ENCODE results near the gene DOC2B.

DOC2B gene

DNA sequence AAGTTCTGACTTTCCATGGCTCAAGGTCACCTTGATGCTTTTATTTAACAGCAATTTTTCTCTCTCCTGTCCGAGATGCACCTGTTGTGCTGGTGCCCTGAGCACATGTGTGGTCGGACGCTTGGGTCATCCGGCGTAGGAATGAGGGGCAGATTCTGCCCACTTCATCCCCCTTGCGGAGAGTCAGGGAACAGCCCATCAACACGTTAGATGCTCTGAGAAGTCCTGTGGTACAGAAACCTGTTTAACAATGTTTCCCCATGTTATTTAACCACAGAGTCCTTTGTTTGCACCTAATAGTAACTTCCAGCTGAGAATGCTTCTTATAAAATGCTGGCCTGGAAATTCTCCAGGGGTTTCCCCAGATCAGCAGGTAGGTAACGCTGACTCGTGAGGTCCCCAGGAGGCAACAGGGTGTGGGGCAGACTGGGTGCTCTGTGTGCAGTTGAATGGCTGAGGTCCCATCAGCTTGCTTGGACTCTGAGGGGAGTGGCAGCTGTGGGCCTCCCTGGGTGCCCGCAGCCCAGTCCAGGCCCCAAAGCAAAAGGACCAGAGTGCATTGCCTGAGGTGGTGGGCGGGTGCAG, 17.8 kb downstream of the DOC2B start:
- DNase-seq (ENCODE audit: low read depth in 3 of 3): no peak

DNA sequence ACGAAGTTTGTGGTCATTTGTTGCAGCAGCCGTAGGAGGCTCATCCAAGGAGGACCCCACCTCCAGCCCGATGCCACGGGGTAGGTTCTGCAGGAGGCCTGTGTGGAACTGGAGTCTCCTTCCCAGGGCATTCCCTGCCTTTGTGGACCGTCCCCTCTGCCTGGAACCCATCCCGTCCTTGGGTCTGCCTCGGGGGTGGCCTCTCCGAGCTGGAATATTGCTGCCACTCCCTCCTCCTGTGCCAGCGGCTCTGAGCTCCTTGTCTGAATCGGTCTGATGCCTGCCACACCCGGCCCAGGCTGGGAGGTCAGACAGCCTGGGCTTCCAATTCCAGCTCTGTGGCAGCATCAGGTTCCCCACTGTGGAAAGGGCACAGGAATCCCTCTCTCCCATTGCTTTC, 18.8 kb downstream of the DOC2B start:
- no peak for DNase-seq (ENCODE audit: low read depth in 3 of 3)

DNA sequence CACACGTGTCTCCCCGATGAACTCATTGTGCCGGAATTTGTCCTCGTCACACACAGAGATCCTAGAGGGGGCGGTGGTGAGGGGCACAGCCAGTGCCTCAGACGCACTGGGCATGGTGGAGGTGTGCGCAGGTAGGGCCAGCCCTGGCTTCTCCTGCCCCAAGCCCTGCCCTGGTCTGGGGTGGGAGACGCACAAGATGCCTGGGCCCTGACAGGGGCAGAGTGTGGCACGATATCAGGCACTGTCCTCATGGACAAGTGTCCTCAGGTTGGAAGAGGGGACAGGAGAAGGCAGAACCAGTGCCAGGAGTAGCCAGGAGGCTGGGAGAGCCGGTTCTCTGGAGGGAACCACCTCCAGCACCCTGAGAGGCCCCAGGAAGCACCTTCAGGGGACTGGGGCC, 20.0 kb downstream of the DOC2B start:
- DNase-seq (ENCODE audit: low read depth in 3 of 3): no peak

DNA sequence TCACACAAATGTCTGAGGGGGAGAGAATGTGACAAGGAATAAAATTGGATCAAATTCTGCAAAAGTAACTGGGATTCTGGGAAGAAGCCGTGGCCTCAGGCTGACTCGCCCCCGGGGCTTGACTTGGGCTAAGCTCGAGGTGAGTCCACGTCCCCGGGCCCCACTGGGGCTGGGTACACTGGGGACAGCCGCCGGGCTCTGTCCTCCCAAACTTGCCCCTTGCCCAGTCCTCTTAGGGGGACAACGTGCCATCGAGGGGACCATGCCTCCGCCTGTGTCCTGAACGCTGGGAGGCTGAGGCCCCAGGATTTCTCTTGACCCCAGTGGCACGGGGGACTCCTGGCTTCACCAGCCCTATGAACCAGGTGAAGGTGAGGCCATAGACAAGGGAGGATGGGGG, 21.1 kb downstream of the DOC2B start:
- DNase-seq (ENCODE audit: low read depth in 3 of 3): no peak

DNA sequence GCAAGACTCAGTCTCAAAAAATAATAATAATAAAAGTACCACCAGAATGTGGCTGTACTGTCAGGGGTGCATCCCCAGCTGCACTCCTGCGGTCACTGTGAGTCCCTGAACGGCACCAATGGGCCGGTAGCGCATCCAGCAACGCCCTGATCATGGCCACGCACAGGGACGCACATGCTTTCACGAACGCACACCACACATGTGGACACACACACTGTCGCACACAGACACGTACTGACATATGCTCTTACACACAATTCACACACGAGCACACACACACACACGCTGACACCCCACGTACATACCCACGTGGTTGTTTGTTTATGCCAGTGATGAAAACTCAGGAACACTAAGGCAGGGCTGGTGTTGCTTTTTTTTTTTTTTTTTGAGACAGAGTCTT, 21.8 kb downstream of the DOC2B start:
- no peak for DNase-seq (ENCODE audit: low read depth in 3 of 3)

DNA sequence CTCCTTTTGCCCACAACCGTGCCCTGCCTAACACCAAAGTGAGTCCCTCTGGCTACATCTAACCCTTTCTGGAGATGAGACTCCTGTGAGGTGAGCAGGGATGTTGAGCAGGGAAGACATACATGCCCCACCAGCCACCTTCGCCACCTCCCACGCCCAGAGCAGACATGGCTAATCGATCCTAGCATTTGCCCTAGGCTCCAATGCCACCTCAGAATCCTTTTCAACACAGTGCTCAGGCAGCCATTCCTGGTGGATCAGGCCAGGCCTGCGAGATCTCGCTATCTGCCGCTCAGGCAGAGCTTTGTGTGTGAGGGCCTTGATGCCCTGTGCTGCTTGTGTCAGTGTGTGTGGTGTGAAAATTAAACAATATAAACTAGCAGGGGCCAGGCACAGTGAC, 23.1 kb downstream of the DOC2B start:
- DNase-seq (ENCODE audit: low read depth in 3 of 3): no peak

DNA sequence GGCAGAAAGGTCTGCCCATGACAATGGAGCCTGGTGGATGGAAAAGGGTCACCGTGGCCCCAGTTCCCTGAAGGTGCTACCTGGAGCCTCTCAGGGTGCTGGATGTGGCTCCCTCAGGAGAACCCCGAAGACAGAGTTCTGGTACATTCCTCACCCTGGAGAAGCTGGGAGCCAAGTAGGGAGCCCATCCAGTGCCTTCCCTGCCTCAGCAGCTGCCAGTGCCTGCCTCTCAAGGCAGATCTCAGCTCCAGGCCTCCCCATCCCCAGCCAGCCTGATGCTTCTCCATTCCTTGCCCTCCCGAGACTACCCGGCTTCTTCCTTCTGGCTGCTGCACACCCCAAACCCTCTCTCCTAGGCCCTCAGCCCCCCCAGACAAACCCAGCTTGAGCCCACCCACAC, 23.5 kb downstream of the DOC2B start:
- no peak for DNase-seq (ENCODE audit: low read depth in 3 of 3)

DNA sequence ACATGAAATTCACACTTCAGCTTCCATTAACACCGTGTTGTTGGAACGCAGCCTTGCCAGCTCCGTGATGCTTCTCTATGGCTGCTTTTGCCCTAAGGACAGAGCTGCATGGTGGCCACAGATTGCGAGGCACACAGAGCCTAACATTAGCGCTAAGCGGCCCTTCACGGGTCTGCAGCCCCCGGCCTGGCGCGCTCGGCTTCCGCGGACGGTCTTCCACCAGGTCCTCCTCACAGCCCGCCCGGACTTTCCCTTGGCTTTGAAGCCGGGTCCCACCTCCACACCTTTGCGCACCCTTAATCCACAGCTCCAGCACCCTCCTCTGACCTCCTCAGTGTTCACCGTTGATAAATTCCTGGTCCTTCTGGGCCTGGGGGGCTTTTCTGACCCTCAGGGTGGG, 24.5 kb downstream of the DOC2B start:
- no peak for DNase-seq (ENCODE audit: low read depth in 3 of 3)

DNA sequence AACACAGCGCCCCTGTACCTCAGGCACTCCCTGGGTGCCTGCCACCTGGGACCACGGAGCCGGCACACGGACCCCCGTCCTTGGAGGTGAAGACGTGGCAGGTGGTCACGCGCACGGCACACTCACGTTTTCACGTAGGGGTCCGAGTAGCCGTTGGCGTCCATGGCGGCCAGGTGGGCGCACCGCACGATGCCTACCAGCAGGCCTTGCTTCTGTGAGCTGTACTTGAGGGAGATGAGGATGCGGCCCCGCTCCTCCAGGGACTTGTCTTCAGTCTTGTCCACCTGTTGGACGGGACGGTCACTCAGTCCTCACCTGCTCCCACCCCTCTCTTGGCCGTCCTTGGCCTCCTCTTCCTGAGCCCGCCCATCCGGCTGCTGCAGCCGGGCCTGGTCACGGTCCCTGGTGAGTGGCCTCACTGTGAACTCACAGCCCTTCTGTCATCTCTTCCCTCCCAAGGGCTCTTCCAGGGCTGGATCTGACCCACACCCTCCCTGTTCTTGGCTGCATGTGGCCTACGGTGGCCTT, 25.3 kb downstream of the DOC2B start:
- no peak for DNase-seq (ENCODE audit: low read depth in 3 of 3)

DNA sequence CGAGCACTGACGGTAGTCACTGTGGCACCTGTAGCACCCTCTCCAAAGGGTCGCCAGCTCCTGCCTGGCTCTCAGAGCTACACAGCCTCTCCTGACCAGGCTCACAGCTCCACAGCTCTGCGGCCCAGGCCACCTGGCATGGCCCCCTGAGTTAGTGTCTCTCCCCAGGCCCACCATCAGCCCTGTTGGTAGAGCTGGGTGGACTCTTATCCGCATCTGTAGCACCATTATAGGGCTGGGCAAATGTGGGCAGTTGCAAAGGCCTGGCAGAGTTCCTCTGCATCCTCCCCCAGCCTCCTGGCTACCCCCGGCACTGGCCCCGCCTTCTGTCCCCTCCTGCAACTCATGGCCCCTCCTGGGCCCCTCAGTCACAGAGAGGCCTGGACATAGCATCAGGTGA, 25.9 kb downstream of the DOC2B start:
- no peak for DNase-seq (ENCODE audit: low read depth in 3 of 3)

DNA sequence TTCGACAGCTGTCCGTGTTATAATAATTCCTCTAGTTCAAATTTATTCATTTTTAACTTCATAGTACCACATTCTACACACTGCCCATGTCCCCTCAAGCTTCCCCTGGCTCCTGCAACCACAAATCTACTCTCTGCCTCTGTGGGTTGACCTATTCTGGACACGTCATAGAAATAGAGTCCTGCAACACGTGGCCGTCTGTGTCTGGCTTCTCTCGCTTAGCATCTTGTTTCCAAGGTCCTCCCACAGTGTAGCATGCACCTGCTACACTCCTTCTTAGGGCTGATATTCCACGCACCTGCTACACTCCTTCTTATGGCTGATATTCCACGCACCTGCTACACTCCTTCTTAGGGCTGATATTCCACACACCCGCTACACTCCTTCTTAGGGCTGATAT, 27.6 kb downstream of the DOC2B start:
- DNase-seq (ENCODE audit: low read depth in 3 of 3): no peak

DNA sequence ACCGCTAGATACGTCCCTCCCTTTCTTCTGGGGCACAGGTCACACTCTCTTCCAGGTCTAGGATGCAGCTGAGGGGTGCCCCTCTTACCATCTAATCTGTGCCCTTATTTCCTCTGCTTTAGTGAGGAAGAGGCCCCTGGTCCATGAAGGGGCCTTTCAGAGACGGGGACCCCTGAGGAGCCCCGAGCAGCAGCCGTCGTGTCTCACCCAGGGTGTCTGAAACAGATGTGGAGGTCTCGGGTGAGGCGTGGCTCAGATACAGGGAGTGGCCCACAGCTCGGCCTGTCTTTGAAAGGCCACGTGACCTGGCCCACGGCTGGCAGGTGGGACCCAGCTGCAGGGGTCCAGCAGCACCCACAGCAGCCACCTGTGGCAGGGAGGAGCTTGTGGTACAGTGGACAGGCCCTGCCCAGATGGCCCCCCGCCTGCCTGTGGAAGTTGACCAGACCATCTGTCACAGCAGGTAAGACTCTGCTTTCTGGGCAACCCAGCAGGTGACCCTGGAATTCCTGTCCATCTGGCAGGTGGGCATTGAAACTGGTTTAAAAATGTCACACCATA, 28.5 kb downstream of the DOC2B start:
- DNase-seq (ENCODE audit: low read depth in 3 of 3): no peak

DNA sequence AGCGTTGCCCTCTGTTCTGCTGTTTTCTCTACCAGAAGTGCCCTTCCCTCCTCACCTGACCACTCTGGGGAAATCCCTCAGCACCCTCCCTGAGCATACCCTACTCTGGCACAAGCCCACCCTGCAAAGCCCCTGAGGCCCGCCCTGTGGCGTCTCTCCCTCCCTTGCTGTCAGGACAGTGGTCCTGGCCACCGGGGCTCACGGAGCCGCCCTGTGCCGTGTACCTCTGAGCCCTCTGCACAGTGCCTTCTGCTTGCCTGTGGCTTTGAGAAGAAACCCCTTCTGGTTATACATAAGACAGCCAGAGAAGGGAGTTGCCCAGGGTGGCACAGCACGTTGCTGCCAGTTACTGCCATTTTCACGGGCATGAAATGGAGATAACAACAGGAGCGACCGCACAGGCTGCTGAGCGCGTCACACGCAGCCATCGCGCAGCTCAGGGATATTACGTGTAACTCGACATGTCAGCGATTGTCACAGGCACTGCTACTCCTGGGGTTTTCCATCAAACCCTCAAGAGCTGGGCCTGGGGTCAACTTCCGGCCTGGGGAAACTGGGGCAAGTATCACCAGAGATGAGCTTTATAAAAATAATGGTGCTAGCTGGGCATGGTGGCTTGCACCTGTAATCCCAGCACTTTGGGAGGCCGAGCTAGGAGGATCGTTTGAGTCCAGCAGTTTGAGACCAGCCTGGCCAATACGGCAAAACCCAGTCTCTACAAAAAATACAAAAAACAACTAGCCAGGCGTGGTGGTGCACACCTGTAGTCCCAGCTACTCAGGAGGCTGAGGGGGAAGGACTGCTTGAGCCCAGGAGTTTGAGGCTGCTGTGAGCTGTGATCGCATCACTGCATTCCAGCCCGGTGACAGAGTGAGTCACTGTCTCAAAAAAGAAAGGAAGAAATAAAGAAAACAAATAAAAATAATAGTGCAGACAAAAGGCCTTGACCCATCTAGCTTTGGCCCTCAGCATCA, 29.3 kb downstream of the DOC2B start:
- DNase-seq (ENCODE audit: low read depth in 3 of 3): no peak

DNA sequence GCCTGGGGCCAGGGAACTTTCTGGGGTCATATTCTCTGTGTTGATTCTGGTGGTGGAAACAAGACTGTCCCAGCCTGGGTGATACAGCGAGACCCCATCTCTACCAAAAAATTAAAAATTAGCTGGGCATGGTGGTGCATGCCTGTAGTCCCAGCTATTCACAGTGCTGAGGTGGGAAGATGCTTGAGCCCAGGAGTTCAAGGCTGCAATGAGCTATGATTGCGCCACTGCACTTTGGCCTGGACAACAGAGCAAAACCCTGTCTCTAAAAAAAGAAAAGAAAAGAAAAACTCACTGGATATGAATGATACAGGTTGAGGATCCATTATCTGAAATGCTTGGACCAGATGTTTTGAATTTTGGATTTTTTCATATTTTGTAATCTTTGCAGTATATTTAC, 30.4 kb downstream of the DOC2B start:
- DNase-seq (ENCODE audit: low read depth in 3 of 3): no peak

DNA sequence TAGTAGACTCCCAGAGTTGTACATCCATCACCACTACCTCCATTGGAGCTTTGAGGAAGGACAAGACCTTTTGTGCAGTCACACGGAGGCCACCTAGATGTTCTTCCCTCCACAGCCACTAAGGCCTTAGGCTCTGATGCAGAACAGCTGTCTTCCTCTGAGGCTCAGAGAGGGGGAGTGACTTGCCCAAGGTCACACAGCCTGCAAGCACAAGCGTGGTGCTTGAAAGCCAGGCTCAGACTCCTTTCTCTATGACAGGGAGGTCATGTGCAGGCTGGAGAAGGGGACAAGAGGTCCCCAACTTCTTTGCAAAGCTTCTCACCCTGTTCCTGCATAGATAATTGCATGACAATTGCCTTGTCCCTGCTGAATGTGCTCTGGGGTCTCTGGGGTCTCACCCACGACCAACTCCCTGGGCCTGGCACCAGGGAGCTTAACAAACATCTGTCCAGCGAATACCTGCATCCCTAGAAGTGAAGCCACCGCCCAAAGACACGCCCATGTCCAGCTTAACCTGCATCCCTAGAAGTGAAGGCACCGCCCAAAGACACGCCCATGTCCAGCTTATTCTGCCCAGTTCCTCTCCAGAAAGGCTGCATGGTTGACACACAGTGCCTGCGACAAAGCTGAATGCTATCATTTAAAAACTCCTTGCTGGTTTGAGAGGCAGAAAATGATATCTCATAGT, 31.4 kb downstream of the DOC2B start:
- no peak for DNase-seq (ENCODE audit: low read depth in 3 of 3)

DNA sequence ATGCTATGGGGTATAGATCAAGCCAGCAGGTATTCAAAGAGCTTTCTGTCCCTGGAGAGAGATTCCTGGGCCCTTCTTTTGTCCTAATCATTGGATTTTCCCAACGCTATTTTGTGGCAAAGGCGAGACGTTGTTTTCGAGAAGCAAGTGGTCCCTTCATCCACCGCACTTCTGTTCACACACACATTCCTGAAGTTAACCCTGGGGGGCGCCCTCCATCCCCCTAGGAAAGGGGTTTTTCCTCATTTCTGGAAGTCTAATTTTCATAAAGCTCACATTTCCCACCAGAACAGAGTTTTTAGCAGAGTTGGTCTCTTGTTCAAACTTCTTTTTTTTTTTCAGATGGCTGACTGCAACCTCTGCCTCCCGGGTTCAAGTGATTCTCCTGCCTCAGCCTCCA, 32.2 kb downstream of the DOC2B start:
- no peak for DNase-seq (ENCODE audit: low read depth in 3 of 3)

DNA sequence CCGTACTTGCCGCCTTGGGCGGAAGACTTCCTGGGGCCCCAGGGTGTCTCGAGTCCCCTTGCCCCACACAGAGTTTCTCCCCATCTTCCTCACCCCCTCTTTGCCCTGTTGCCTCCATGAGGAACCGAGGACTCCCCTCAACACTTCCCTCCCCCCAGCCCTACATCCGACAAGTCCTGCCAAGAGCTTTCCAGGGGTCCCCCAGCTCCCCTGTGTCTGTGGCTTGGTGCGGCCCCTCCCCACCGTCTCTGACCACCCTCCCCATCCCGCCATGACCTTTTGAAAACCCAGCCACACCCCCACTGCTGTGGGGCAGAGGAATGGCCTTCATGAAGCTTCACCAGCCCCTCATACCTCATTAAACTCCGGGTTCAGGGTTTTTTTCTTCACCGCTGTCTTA, 32.7 kb downstream of the DOC2B start:
- no peak for DNase-seq (ENCODE audit: low read depth in 3 of 3)

DNA sequence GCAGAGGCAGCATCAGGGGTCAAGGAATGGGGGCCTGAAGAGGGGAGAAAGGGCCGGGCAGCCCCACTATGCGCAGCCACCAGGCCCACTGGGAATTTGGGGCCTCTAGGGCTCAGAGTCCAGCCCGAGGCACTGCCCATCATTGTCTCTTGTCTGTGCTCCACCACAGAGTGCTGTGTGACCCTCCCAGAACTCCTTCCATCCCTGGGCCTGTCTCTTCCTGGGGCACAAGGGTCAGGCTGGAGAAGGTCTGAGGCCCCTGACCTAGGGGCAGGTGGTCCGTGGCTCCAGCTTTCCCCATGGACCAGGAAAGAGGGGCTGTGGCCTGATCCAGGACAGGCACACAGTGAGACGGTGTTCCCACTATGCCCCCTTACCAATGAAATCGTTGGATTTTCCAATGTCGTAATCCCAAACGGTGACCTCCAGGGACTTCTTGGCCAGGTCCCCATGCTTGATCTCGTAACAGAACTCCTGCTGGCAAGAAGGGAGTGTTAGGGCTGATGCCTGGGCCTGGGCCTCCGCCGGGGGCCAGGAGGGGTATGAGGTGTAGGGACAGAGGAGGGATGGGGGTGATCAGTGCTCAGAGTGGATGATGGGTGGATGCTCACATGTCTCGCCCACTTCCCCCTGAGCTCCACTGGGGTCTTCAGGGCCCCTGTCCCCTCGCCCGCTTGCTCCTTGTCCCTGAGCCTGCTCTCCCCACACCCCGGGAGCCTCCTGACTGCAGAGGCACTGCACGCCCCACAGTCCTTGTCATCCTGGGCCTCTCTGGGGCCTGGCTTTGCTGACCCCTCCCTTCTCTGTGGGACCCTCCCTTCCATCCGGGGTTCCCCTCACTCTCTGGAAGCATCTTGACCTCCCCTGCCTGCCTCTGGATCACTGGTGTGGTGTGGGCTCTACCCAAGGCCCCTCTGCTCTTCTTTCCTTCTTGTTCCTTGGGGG, 33.4 kb downstream of the DOC2B start:
- no peak for DNase-seq (ENCODE audit: low read depth in 3 of 3)

DNA sequence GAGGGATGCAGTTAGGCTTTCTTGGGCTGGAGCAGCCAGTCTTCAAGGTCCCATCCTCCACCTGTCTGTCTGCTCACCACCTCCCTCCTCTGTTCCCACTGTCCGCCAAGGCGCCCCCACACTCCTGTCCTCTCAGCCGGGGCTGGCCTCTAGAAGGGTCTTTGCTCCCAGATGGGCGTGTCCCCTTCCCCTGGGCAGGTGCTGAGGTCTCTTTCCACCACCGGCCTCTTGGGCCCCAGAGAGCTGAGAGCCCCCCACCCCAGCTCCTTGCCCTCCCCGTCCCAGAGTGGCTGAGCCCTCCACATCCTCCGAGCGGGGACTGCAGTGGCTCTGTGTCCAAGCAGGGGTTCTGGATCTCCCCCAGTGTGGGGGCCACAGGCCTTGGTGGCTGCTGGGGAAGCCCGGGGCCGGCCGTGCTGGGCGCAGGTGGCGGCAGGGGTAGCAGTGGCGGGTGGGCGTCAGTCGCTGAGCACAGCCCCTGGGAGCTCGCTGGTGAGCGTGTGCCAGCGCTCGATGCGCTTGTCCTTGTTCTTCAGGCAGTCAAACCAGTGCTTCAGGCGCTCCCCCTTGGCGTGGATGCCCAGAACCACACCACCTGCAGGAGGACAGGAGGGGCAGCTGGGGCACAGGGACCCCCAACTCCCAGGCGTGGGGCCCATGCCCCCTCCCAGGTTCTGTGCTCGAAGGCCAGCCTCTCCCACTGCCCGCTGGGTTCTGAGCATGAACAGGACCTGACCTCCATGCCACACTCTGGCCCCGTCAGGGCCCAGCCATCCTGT, 34.3 kb downstream of the DOC2B start:
- DNase-seq (ENCODE audit: low read depth in 3 of 3): no peak

DNA sequence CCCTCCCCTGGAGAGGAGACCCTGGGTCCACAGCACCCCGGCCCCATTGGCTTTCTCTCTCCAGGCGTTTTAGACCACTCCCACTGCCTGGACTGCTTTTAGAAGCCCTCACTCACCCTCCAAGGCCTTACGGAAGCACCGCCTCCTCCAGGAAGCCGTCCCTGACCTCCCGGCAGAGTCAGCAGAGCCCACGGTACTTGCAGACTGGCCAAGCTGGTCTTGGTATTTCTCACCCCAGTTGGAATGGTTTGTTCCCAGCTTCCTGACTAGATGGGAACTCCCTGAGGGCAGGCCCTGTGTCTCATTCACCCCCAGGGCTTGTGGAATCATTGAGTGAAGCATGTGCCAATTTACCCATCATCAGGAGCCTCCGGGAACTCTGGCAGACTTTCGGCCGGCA, 34.9 kb downstream of the DOC2B start:
- DNase-seq (ENCODE audit: low read depth in 3 of 3): no peak
